ENCODE measurements around the gene SEMA4D. TPM values are rescaled to one million over a fixed set of nuclear protein-coding genes. Genes with fewer than 3 reads are reported as not detected.

SEMA4D gene
- total RNA-seq, 1 experiment from 2014 or later: 48.4 TPM

DNA sequence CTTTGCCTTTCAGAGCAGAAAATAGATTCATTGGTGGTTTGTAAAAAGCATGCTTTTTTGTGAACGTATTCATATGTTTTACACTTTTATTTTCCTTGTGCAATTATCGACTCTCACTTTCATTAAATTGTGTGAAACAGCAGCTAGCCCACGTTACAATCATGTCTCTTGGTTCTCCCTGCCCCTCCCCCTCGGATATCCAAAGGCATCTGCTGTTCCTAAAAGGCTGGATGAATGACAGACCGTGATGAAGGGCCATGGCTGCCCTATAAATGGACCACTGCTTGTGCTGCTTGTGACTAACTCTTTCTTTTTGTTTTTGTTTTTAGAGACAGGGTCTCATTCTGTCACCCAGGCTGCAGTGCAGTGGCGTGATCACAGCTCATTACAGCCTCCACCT lies 17.0 kb upstream of the SEMA4D start:
- Histone ChIP-seq H2AFZ (no peak overlapping the region), H3K27ac (no peak overlapping the region), H3K79me2 (ENCODE audit: low read depth) (no peaks in the 10 kb centered on the region), H3K9me3 (ENCODE audit: insufficient read depth, low read depth) (no peaks in the 10 kb centered on the region), H4K20me1 (ENCODE audit: insufficient read depth) (no peaks in the 10 kb centered on the region), H3K36me3 (ENCODE audit: low read depth) (no peaks in the 10 kb centered on the region), H3F3A (ENCODE audit: insufficient read depth, low read depth) (peaks cover 11% of the 10 kb centered on the region; the same call in 1 of the 2 replicates), H3K27me3 (ENCODE audit: insufficient read depth, low read depth) (no peaks in the 10 kb centered on the region; the same call in 1 of the 2 replicates), H3K4me1 (replicated peaks; ENCODE audit: insufficient read depth) (peaks cover 13% of the 10 kb centered on the region), H3K4me3 (no peak overlapping the region), H3K9me2 (ENCODE audit: insufficient read depth) (no peaks in the 10 kb centered on the region; the same call in 1 of the 2 replicates), H3K4me2 (no peak overlapping the region)
- intact Hi-C loops (cut with micrococcal nuclease; ENCODE audit: unreplicated experiment): no loop called here
- CTCF ChIA-PET: interaction anchor here (0.9 kb wide), 1 partner anchor 184 kb away, joined by 3 read pairs; no protein-coding TSS in a partner anchor
- DNase-seq: no peak
- POLR2A ChIA-PET (ENCODE audit: unreplicated experiment): no interaction called here
- TF ChIP-seq EZH2 (IDR thresholded peaks at IDR 0.05; ENCODE audit: low read depth): no peak
- TF ChIP-seq, protein P1, sequence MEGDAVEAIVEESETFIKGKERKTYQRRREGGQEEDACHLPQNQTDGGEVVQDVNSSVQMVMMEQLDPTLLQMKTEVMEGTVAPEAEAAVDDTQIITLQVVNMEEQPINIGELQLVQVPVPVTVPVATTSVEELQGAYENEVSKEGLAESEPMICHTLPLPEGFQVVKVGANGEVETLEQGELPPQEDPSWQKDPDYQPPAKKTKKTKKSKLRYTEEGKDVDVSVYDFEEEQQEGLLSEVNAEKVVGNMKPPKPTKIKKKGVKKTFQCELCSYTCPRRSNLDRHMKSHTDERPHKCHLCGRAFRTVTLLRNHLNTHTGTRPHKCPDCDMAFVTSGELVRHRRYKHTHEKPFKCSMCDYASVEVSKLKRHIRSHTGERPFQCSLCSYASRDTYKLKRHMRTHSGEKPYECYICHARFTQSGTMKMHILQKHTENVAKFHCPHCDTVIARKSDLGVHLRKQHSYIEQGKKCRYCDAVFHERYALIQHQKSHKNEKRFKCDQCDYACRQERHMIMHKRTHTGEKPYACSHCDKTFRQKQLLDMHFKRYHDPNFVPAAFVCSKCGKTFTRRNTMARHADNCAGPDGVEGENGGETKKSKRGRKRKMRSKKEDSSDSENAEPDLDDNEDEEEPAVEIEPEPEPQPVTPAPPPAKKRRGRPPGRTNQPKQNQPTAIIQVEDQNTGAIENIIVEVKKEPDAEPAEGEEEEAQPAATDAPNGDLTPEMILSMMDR (conservative IDR thresholded peaks at IDR 0.05): no peak
- no TSS peak for BruUV-seq (replicated peaks)

- no peak for TF ChIP-seq EZH2 (IDR thresholded peaks at IDR 0.05; ENCODE audit: low read depth)
- TF ChIP-seq, protein P1 (conservative IDR thresholded peaks at IDR 0.05): no peak
- Histone ChIP-seq H3K4me1 (replicated peaks; ENCODE audit: insufficient read depth) (peaks cover 6% of the 10 kb centered on the region), H4K20me1 (ENCODE audit: insufficient read depth) (no peaks in the 10 kb centered on the region), H3K27me3 (ENCODE audit: insufficient read depth, low read depth) (no peaks in the 10 kb centered on the region; the same call in 1 of the 2 replicates), H3K79me2 (ENCODE audit: low read depth) (no peaks in the 10 kb centered on the region), H3K36me3 (ENCODE audit: low read depth) (no peaks in the 10 kb centered on the region), H3K4me3 (no peak overlapping the region), H3K9me3 (ENCODE audit: insufficient read depth, low read depth) (no peaks in the 10 kb centered on the region), H3K4me2 (no peak overlapping the region), H3K27ac (no peak overlapping the region), H3F3A (ENCODE audit: insufficient read depth, low read depth) (peaks cover 5% of the 10 kb centered on the region; the same call in 1 of the 2 replicates), H2AFZ (no peak overlapping the region), H3K9me2 (ENCODE audit: insufficient read depth) (no peaks in the 10 kb centered on the region; the same call in 1 of the 2 replicates)
- ChIA-PET CTCF (no interaction called here), POLR2A (ENCODE audit: unreplicated experiment) (no interaction called here)
- no TSS peak for BruUV-seq (replicated peaks)
- DNase-seq: no peak
- intact Hi-C loops (cut with micrococcal nuclease; ENCODE audit: unreplicated experiment): no loop called here
Observed at GRCh38 chr9:89514337-89514736, 16.4 kb upstream of the SEMA4D start.

DNA sequence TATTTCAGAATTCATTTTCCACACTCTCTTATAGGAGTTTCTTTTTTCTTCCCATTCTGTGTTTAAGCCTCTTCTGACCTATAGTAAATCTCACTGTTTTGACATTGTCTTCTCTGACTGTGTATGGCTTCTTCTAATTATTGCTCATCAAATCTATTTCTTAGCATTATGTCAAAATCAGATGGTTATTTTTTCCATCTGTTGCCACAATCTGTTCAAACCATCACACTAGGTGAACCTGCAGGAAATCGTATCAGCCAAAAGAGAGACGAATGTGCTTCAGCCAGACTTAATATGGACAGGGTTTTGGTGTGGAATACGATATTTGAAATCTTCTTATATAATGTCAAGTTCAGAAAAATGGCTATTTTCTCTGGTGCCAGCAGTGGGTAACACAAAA lies 15.9 kb upstream of the SEMA4D start:
- H3K4me1 ChIP-seq (replicated peaks; ENCODE audit: insufficient read depth): peaks cover 2% of the 10 kb centered on the region
- H3K79me2 ChIP-seq (ENCODE audit: low read depth): no peaks in the 10 kb centered on the region
- no peak overlapping the region for H3K4me3 ChIP-seq
- H3K36me3 ChIP-seq (ENCODE audit: low read depth): no peaks in the 10 kb centered on the region
- no peaks in the 10 kb centered on the region for H4K20me1 ChIP-seq (ENCODE audit: insufficient read depth)
- peak in 1 of 2 experiments; percentile 5 for DNase-seq
- BruUV-seq (replicated peaks): no TSS peak
- H2AFZ ChIP-seq: no peak overlapping the region
- no peak overlapping the region for H3K4me2 ChIP-seq
- ChIA-PET CTCF (no interaction called here), POLR2A (ENCODE audit: unreplicated experiment) (no interaction called here)
- no peaks in the 10 kb centered on the region for H3K9me3 ChIP-seq (ENCODE audit: insufficient read depth, low read depth)
- H3K9me2 ChIP-seq (ENCODE audit: insufficient read depth): no peaks in the 10 kb centered on the region; the same call in 1 of the 2 replicates
- H3K27me3 ChIP-seq (ENCODE audit: insufficient read depth, low read depth): no peaks in the 10 kb centered on the region; the same call in 1 of the 2 replicates
- H3F3A ChIP-seq (ENCODE audit: insufficient read depth, low read depth): peaks cover 3% of the 10 kb centered on the region; the same call in 1 of the 2 replicates
- intact Hi-C loops (cut with micrococcal nuclease; ENCODE audit: unreplicated experiment): no loop called here
- no peak for TF ChIP-seq EZH2 (IDR thresholded peaks at IDR 0.05; ENCODE audit: low read depth)
- TF ChIP-seq, protein P1 (conservative IDR thresholded peaks at IDR 0.05): no peak
- no peak overlapping the region for H3K27ac ChIP-seq

Data from PC-9 (cell line).